ENCODE results near the gene JADE3. TPM values are rescaled to one million over a fixed set of nuclear protein-coding genes. Genes with fewer than 3 reads are reported as not detected.

JADE3 gene
- total RNA-seq, 1 donor from 2014 or later, result 6.3 TPM

- Histone ChIP-seq H3K4me3 (no peak overlapping the region), H3K27me3 (ENCODE audit: low read depth) (no peaks in the 10 kb centered on the region), H3K9me3 (replicated peaks) (no peaks in the 10 kb centered on the region), H3K27ac (replicated peaks) (no peak overlapping the region), H3K4me1 (no peaks in the 10 kb centered on the region), H3K36me3 (peaks cover 9% of the 10 kb centered on the region)
- no peak for DNase-seq
- intact Hi-C loops (cut with micrococcal nuclease), result no loop called here
- no peak for TF ChIP-seq CTCF (IDR thresholded peaks at IDR 0.05; ENCODE audit: borderline replicate concordance)
These were observed 81.9 kb downstream of the JADE3 start for GRCh38 chrX:46994096-46994495.

DNA sequence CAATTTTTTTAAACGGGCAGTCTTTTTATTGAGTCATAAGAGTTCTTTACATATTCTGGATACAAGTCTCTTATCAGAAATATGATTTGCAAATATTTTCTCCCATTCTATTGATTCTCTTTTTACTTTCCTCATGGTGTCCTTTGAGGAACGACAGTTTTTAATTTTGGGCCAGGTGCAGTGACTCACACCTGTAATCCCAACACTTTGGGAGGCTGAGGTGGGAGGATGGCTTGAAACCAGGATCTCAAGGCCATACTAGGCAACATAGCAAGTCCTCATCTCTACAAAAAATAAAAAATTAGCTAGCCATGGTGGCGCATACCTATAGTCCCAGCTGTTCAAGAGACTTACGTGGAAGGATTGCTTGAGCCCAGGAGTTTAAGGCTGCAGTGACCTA is 99.9 kb downstream of the JADE3 start:
- intact Hi-C loops (cut with micrococcal nuclease), result no loop called here
- no peak for TF ChIP-seq CTCF (IDR thresholded peaks at IDR 0.05; ENCODE audit: borderline replicate concordance)
- no peak overlapping the region for H3K4me3 ChIP-seq
- no peaks in the 10 kb centered on the region for H3K4me1 ChIP-seq
- no peak overlapping the region for H3K27ac ChIP-seq (replicated peaks)
- H3K36me3 ChIP-seq, result no peaks in the 10 kb centered on the region
- no peak for DNase-seq
- no peaks in the 10 kb centered on the region for H3K27me3 ChIP-seq (ENCODE audit: low read depth)
- no peaks in the 10 kb centered on the region for H3K9me3 ChIP-seq (replicated peaks)

GRCh38 chrX:47026198-47026597 is 114.0 kb downstream of the JADE3 start:
- intact Hi-C loops (cut with micrococcal nuclease), result no loop called here
- Histone ChIP-seq H3K27ac (replicated peaks) (no peak overlapping the region), H3K36me3 (no peaks in the 10 kb centered on the region), H3K9me3 (replicated peaks) (no peaks in the 10 kb centered on the region), H3K27me3 (ENCODE audit: low read depth) (no peaks in the 10 kb centered on the region), H3K4me3 (no peak overlapping the region), H3K4me1 (no peaks in the 10 kb centered on the region)
- TF ChIP-seq CTCF (IDR thresholded peaks at IDR 0.05; ENCODE audit: borderline replicate concordance), result no peak
- no peak for DNase-seq

DNA sequence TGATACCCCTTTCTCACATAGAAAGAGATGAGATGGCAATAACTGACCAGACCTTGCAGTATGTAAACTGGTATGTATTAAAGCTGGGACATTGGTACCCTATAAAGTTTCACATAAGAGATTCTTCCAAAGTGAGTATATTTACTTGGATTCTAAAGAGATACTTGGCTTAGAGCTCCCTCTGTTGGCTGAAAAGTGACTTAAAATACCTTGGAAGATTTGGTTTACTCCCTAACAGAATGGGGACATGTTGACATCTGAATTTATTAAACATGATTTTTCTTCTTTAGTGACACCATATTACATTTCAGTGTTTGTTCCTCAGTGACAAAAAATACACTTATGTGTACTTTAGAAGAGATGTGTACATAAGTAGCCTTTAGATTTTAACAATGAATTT is 118.1 kb downstream of the JADE3 start:
- Histone ChIP-seq H3K4me1 (no peaks in the 10 kb centered on the region), H3K4me3 (no peak overlapping the region), H3K27ac (replicated peaks) (no peak overlapping the region), H3K9me3 (replicated peaks) (no peaks in the 10 kb centered on the region), H3K36me3 (no peaks in the 10 kb centered on the region), H3K27me3 (ENCODE audit: low read depth) (no peaks in the 10 kb centered on the region)
- intact Hi-C loops (cut with micrococcal nuclease), result loop anchor here (10.0 kb wide), 1 partner anchor 126 kb away; no protein-coding TSS in a partner anchor
- no peak for DNase-seq
- peak; percentile 64 for TF ChIP-seq CTCF (IDR thresholded peaks at IDR 0.05; ENCODE audit: borderline replicate concordance)

DNA sequence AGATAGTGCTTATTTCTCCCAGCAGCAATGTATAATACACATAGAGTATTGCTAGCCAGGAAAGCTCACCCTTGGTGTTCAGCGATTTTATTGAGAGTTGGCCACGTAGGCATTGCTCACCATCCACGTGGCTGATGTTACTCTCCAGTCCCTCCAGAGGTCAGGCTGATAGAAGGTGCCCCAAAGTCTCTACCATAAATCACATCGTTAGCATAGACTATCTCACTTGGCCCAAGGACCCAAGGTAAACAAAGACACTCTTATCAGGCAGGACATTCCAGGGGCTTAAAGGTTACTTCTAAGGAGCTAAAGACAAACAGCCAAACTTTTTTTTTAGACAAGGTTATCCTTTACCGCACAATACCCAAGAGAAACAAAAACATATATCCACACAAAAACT is 135.8 kb downstream of the JADE3 start:
- Histone ChIP-seq H3K27me3 (ENCODE audit: low read depth) (no peaks in the 10 kb centered on the region), H3K4me3 (no peak overlapping the region), H3K9me3 (replicated peaks) (no peaks in the 10 kb centered on the region), H3K36me3 (no peaks in the 10 kb centered on the region), H3K4me1 (no peaks in the 10 kb centered on the region), H3K27ac (replicated peaks) (no peak overlapping the region)
- DNase-seq, result no peak
- intact Hi-C loops (cut with micrococcal nuclease), result no loop called here
- no peak for TF ChIP-seq CTCF (IDR thresholded peaks at IDR 0.05; ENCODE audit: borderline replicate concordance)

Data from left ventricle myocardium inferior (tissue), 1 donor.